ENCODE results near the gene CATSPER1. TPM values are rescaled to one million over a fixed set of nuclear protein-coding genes. Genes with fewer than 3 reads are reported as not detected.
A peak's percentile ranks its signal among the peaks of the same experiment; 100 is the strongest.

Gene CATSPER1
- total and polyA plus RNA-seq, 2 of the 8 experiments (the other 6 are each of a cell fraction or from before 2014, with no cell fraction given), result not detected

- TF ChIP-seq TCF12 (IDR thresholded peaks at IDR 0.05; ENCODE audit: low read depth, low read length) (0 out of 2 replicates have a peak, but pooled peaks have one; percentile 5), TBP (IDR thresholded peaks at IDR 0.05; ENCODE audit: low read depth, low read length) (0 out of 2 replicates have a peak, but pooled peaks have one; percentile 14)
These were observed 43.7 kb upstream of the CATSPER1 start, which contains the start of gene PACS1 (continued) for GRCh38 chr11:66069715-66070603.
